ENCODE data around the gene COL4A1.

COL4A1 gene

DNA sequence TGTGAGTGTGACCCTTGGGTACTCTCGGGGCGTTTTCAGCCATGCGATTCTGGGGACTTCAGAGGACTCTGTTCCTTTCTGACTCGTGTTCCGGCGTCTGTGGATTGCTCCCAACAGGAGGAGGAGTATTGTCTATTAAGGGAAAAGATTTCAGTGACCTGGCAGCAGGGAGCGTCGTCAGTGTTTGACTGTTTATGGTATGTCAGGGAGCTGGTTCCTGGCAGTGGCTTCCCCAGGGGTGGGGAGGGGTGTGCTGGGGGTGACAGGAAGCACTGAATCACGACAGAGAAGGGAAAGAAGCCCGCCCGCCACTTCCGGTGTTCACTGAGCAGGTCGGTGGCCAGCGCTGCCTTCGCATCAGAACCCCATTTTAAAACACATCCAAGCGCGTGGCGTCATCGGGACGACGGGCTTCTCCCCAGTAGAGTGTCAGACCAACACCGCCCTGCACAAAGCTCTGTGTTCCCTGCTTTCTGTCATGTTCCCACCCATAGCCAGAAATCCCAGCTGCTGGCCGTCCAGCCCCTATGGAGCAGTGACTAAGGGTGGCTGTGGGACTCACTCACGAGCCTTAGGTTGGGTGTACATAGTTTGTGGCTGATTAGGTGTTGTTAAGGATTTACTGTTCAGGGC lies 34.0 kb upstream of the COL4A1 start:
- WGBS (ENCODE audit: insufficient coverage): 5% methylated on average over 4 of the region's 24 CpGs
- ChIA-PET POLR2A (no interaction called here), CTCF (interaction anchor here (1.2 kb wide), 1 partner anchor 11 kb away, joined by 4 read pairs; no protein-coding TSS in a partner anchor)
- Histone ChIP-seq H3K4me1 (ENCODE audit: control extremely low read depth in 1 of 4, control insufficient read depth in 4 of 4, insufficient read depth in 4 of 4, low read length in 3 of 4) (peaks cover 0 to 14% (median 9%) of the 10 kb centered on the region in 4 experiments), H3K4me3 (ENCODE audit: control insufficient read depth in 1 of 7, extremely low read depth in 1 of 7, insufficient read depth in 4 of 7, low read depth in 2 of 7, low read length in 6 of 7) (peak overlapping the region in 2 of 7 experiments; percentile 12 to 22), H3K9me3 (ENCODE audit: control extremely low read depth in 1 of 5, control insufficient read depth in 4 of 5, insufficient read depth in 2 of 5, low read depth in 1 of 5, low read length in 4 of 5) (no peaks in the 10 kb centered on the region), H3K36me3 (ENCODE audit: control insufficient read depth in 4 of 4, insufficient read depth in 4 of 4, low read length in 3 of 4) (no peaks in the 10 kb centered on the region), H3K27ac (ENCODE audit: insufficient read depth in 1 of 2, low read depth in 1 of 2, low read length in 2 of 2, poor library complexity in 1 of 2, severe bottlenecking in 2 of 2) (no peak overlapping the region), H3K27me3 (replicated peaks in 2 of 5; ENCODE audit: control insufficient read depth in 4 of 5, insufficient read depth in 5 of 5, low read length in 4 of 5) (peaks cover 4 to 89% (median 33%) of the 10 kb centered on the region in 5 experiments)
- peak in 2 of 3 donors; percentile 27 to 40 for DNase-seq

DNA sequence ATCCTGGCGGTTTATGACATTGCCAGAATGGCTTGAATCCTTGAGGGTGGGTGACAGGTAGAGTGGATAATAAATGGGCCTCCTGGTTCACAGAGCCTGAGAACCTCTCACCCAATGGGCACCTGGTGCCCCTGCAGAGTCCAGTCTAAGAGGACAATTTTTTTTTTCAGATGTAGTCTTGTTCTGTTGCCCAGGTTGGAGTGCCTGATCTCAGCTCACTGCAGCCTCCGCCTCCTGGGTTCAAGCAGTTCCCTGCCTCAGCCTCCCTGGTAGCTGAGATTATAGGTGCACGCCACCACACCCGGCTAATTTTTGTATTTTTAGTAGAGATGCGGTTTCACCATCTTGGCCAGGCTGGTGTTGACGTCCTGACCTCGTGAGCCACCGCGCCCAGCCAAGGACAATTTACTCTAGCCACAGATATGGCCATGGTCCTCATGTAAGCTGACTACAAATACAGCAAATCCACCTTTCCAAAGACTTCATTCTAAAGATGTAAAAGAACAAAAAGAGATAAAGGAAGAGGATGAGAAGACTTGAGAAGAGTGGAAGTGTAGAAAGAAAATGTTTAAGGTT lies 33.1 kb upstream of the COL4A1 start:
- ChIA-PET POLR2A (no interaction called here), CTCF (interaction anchor here (1.2 kb wide), 1 partner anchor 10 kb away, joined by 4 read pairs; no protein-coding TSS in a partner anchor)
- no peak overlapping the region for H3K4me3 ChIP-seq (ENCODE audit: control insufficient read depth in 1 of 7, extremely low read depth in 1 of 7, insufficient read depth in 4 of 7, low read depth in 2 of 7, low read length in 6 of 7)
- H3K4me1 ChIP-seq (ENCODE audit: control extremely low read depth in 1 of 4, control insufficient read depth in 4 of 4, insufficient read depth in 4 of 4, low read length in 3 of 4): peaks cover 0 to 14% (median 9%) of the 10 kb centered on the region in 4 experiments
- H3K9me3 ChIP-seq (ENCODE audit: control extremely low read depth in 1 of 5, control insufficient read depth in 4 of 5, insufficient read depth in 2 of 5, low read depth in 1 of 5, low read length in 4 of 5): no peaks in the 10 kb centered on the region
- DNase-seq: no peak
- WGBS (ENCODE audit: insufficient coverage): 94% methylated on average over 3 of the region's 9 CpGs
- peaks cover 4 to 84% (median 36%) of the 10 kb centered on the region in 5 experiments for H3K27me3 ChIP-seq (replicated peaks in 2 of 5; ENCODE audit: control insufficient read depth in 4 of 5, insufficient read depth in 5 of 5, low read length in 4 of 5)
- H3K27ac ChIP-seq (ENCODE audit: insufficient read depth in 1 of 2, low read depth in 1 of 2, low read length in 2 of 2, poor library complexity in 1 of 2, severe bottlenecking in 2 of 2): no peak overlapping the region
- no peaks in the 10 kb centered on the region for H3K36me3 ChIP-seq (ENCODE audit: control insufficient read depth in 4 of 4, insufficient read depth in 4 of 4, low read length in 3 of 4)

DNA sequence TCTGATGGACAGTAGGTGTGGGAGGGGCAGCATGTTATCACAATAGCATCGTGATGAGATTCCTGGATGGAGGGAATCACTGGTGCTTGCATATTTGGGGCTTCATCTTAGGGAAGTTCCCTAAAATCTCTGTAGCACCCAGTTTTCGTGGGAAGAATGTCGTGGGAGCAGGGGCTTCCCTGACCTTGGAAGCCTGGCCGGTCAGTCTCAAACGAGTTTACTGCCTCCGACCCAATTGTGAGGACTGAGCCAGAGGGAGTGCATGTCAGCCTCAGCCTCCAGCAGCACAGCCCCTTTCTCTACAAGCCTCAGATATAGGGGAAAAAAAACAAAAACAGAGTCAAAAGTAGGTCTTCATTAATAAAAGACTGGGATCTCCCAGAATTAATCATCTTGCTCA lies 32.3 kb upstream of the COL4A1 start:
- Histone ChIP-seq H3K4me1 (ENCODE audit: control extremely low read depth in 1 of 4, control insufficient read depth in 4 of 4, insufficient read depth in 4 of 4, low read length in 3 of 4) (peaks cover 0 to 14% (median 9%) of the 10 kb centered on the region in 4 experiments), H3K27me3 (replicated peaks in 2 of 5; ENCODE audit: control insufficient read depth in 4 of 5, insufficient read depth in 5 of 5, low read length in 4 of 5) (peaks cover 3 to 85% (median 36%) of the 10 kb centered on the region in 5 experiments), H3K27ac (ENCODE audit: insufficient read depth in 1 of 2, low read depth in 1 of 2, low read length in 2 of 2, poor library complexity in 1 of 2, severe bottlenecking in 2 of 2) (no peak overlapping the region), H3K4me3 (ENCODE audit: control insufficient read depth in 1 of 7, extremely low read depth in 1 of 7, insufficient read depth in 4 of 7, low read depth in 2 of 7, low read length in 6 of 7) (no peak overlapping the region), H3K9me3 (ENCODE audit: control extremely low read depth in 1 of 5, control insufficient read depth in 4 of 5, insufficient read depth in 2 of 5, low read depth in 1 of 5, low read length in 4 of 5) (no peaks in the 10 kb centered on the region), H3K36me3 (ENCODE audit: control insufficient read depth in 4 of 4, insufficient read depth in 4 of 4, low read length in 3 of 4) (no peaks in the 10 kb centered on the region)
- ChIA-PET POLR2A (no interaction called here), CTCF (no interaction called here)
- 86% methylated on average over 6 of the region's 6 CpGs for WGBS (ENCODE audit: insufficient coverage)
- DNase-seq: no peak

DNA sequence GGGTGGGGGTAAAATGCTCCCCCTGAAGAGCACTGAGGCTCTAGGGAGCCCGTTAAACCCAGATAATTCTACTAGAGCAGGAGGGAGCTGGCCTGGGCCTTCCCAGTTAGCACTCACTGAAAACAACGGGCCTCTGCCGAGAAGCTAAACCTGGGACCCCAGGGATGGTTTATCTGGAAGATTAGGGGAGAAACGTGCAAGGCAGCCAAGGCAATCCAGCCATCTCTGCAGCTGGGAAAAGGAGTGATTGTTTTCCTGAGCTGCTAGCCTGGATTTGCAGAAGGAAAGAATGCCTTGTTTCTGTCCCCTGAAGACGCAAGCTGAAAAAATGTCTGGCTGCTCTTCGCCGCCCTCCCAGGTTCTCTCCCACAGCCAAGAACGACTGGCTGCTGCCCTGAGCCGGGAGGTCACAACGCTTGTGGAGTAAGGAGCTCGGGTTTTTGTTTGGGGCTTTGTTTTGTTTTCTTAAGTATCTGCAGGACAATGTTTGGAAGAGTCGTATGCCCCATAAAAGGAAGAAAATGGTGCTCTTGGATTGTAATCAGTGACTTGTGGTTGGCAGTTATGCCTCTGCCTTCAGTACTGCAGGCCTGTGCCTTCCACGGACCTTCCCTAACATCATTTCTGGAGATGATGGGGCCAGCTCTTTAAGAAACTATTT lies 31.6 kb upstream of the COL4A1 start:
- peaks cover 0 to 14% (median 9%) of the 10 kb centered on the region in 4 experiments for H3K4me1 ChIP-seq (ENCODE audit: control extremely low read depth in 1 of 4, control insufficient read depth in 4 of 4, insufficient read depth in 4 of 4, low read length in 3 of 4)
- no peak overlapping the region for H3K4me3 ChIP-seq (ENCODE audit: control insufficient read depth in 1 of 7, extremely low read depth in 1 of 7, insufficient read depth in 4 of 7, low read depth in 2 of 7, low read length in 6 of 7)
- no peak for DNase-seq
- no peaks in the 10 kb centered on the region for H3K36me3 ChIP-seq (ENCODE audit: control insufficient read depth in 4 of 4, insufficient read depth in 4 of 4, low read length in 3 of 4)
- peaks cover 0 to 84% (median 39%) of the 10 kb centered on the region in 5 experiments for H3K27me3 ChIP-seq (replicated peaks in 2 of 5; ENCODE audit: control insufficient read depth in 4 of 5, insufficient read depth in 5 of 5, low read length in 4 of 5)
- H3K9me3 ChIP-seq (ENCODE audit: control extremely low read depth in 1 of 5, control insufficient read depth in 4 of 5, insufficient read depth in 2 of 5, low read depth in 1 of 5, low read length in 4 of 5): no peaks in the 10 kb centered on the region
- H3K27ac ChIP-seq (ENCODE audit: insufficient read depth in 1 of 2, low read depth in 1 of 2, low read length in 2 of 2, poor library complexity in 1 of 2, severe bottlenecking in 2 of 2): no peak overlapping the region
- 69% methylated on average over 10 of the region's 13 CpGs for WGBS (ENCODE audit: insufficient coverage)
- ChIA-PET CTCF (interaction anchor here (0.6 kb wide), 1 partner anchor 93 kb away, joined by 3 read pairs; no protein-coding TSS in a partner anchor), POLR2A (no interaction called here)

GRCh38 chr13:110337247-110337646 lies 30.3 kb upstream of the COL4A1 start:
- Histone ChIP-seq H3K36me3 (ENCODE audit: control insufficient read depth in 4 of 4, insufficient read depth in 4 of 4, low read length in 3 of 4) (no peaks in the 10 kb centered on the region), H3K9me3 (ENCODE audit: control extremely low read depth in 1 of 5, control insufficient read depth in 4 of 5, insufficient read depth in 2 of 5, low read depth in 1 of 5, low read length in 4 of 5) (no peaks in the 10 kb centered on the region), H3K27me3 (replicated peaks in 2 of 5; ENCODE audit: control insufficient read depth in 4 of 5, insufficient read depth in 5 of 5, low read length in 4 of 5) (peaks cover 0 to 78% (median 28%) of the 10 kb centered on the region in 5 experiments), H3K4me1 (ENCODE audit: control extremely low read depth in 1 of 4, control insufficient read depth in 4 of 4, insufficient read depth in 4 of 4, low read length in 3 of 4) (peaks cover 0 to 14% (median 9%) of the 10 kb centered on the region in 4 experiments), H3K27ac (ENCODE audit: insufficient read depth in 1 of 2, low read depth in 1 of 2, low read length in 2 of 2, poor library complexity in 1 of 2, severe bottlenecking in 2 of 2) (no peak overlapping the region), H3K4me3 (ENCODE audit: control insufficient read depth in 1 of 7, extremely low read depth in 1 of 7, insufficient read depth in 4 of 7, low read depth in 2 of 7, low read length in 6 of 7) (no peak overlapping the region)
- ChIA-PET CTCF (no interaction called here), POLR2A (no interaction called here)
- 79% methylated on average over 7 of the region's 7 CpGs for WGBS (ENCODE audit: insufficient coverage)
- DNase-seq: no peak

- H3K4me1 ChIP-seq (ENCODE audit: control extremely low read depth in 1 of 4, control insufficient read depth in 4 of 4, insufficient read depth in 4 of 4, low read length in 3 of 4): peaks cover 0 to 14% (median 9%) of the 10 kb centered on the region in 4 experiments
- no peaks in the 10 kb centered on the region for H3K9me3 ChIP-seq (ENCODE audit: control extremely low read depth in 1 of 5, control insufficient read depth in 4 of 5, insufficient read depth in 2 of 5, low read depth in 1 of 5, low read length in 4 of 5)
- H3K27me3 ChIP-seq (replicated peaks in 2 of 5; ENCODE audit: control insufficient read depth in 4 of 5, insufficient read depth in 5 of 5, low read length in 4 of 5): peaks cover 0 to 74% (median 27%) of the 10 kb centered on the region in 5 experiments
- no peak overlapping the region for H3K4me3 ChIP-seq (ENCODE audit: control insufficient read depth in 1 of 7, extremely low read depth in 1 of 7, insufficient read depth in 4 of 7, low read depth in 2 of 7, low read length in 6 of 7)
- WGBS (ENCODE audit: insufficient coverage): 85% methylated on average over 4 of the region's 5 CpGs
- CTCF ChIA-PET: no interaction called here
- H3K36me3 ChIP-seq (ENCODE audit: control insufficient read depth in 4 of 4, insufficient read depth in 4 of 4, low read length in 3 of 4): no peaks in the 10 kb centered on the region
- POLR2A ChIA-PET: no interaction called here
- DNase-seq: no peak
- no peak overlapping the region for H3K27ac ChIP-seq (ENCODE audit: insufficient read depth in 1 of 2, low read depth in 1 of 2, low read length in 2 of 2, poor library complexity in 1 of 2, severe bottlenecking in 2 of 2)
Measured at GRCh38 chr13:110336681-110337080, 29.7 kb upstream of the COL4A1 start.

DNA sequence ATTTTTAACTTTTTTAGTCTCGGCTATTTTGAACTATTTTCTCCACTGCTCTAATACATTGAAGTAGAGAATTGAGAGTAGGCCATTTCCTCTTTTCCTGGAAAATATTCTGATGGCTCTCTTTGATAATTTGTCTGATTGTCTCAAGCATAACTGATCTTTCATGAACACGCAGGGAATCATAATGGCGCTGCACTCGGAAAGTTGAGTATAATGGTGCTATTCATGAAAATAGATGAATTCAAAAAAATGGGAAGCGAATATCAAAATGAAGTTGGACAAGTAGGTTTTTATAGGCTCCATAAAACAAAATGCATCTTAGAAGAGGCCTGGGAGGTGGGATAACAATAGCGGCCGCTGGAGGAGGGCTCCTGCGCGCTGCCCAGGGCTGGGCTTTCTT lies 29.2 kb upstream of the COL4A1 start:
- peaks cover 0 to 10% (median 7%) of the 10 kb centered on the region in 4 experiments for H3K4me1 ChIP-seq (ENCODE audit: control extremely low read depth in 1 of 4, control insufficient read depth in 4 of 4, insufficient read depth in 4 of 4, low read length in 3 of 4)
- no peak for DNase-seq
- peaks cover 0 to 74% (median 22%) of the 10 kb centered on the region in 5 experiments for H3K27me3 ChIP-seq (replicated peaks in 2 of 5; ENCODE audit: control insufficient read depth in 4 of 5, insufficient read depth in 5 of 5, low read length in 4 of 5)
- no peak overlapping the region for H3K4me3 ChIP-seq (ENCODE audit: control insufficient read depth in 1 of 7, extremely low read depth in 1 of 7, insufficient read depth in 4 of 7, low read depth in 2 of 7, low read length in 6 of 7)
- H3K36me3 ChIP-seq (ENCODE audit: control insufficient read depth in 4 of 4, insufficient read depth in 4 of 4, low read length in 3 of 4): no peaks in the 10 kb centered on the region
- ChIA-PET POLR2A (no interaction called here), CTCF (no interaction called here)
- H3K27ac ChIP-seq (ENCODE audit: insufficient read depth in 1 of 2, low read depth in 1 of 2, low read length in 2 of 2, poor library complexity in 1 of 2, severe bottlenecking in 2 of 2): no peak overlapping the region
- 96% methylated on average over 5 of the region's 9 CpGs for WGBS (ENCODE audit: insufficient coverage)
- peaks cover 0 to 2% (median 0%) of the 10 kb centered on the region in 5 experiments for H3K9me3 ChIP-seq (ENCODE audit: control extremely low read depth in 1 of 5, control insufficient read depth in 4 of 5, insufficient read depth in 2 of 5, low read depth in 1 of 5, low read length in 4 of 5)
